ENCODE measurements around the gene SPIB.

SPIB gene

DNA sequence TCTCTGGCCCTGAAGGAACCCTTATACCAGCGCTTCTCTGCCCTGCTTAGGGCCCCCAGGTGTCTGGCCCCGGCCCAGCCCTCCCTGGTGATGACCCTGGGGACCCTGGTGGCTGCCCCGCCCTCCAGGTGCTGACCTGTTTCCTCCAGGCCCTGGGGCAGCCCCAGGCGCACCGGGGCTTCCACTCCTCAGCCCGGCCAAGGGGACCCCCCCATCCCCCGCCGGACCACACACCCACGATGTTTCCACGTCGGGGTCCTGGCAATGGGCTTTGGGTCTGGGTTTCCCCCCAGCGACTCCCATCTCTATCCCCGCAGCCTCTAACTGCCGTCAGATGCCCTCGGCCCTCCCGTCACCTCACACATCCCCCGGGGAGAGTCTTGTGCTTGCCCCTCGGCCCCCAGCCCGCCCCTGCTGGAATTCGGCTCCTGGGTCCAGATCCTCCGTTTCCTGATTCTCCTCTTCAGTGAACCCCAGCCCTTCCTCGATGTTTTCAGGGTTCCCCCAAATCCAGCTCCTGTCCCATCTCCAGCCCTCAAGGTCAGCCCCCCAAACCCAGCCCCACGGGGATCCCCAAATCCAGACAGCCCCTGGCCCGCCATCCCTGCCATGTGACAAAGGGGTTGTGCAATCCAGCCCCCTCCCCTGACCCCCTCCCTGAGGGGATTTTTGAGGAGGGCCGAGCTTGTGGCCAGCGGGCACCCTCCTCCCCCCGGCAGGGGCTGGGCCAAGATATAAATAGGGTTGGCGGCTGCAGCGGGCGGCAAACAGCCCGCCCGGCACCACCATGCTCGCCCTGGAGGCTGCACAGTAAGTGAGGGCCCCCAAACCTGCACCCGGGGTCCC is at the start of gene SPIB:
Gene SPIB (plus strand): TSS at position 763 of the 846 bp plus-strand sequence. CDS start 25 bp downstream, at position 788.
- Histone ChIP-seq H3K9me2 (replicated peaks; ENCODE audit: low read depth, low read length) (no peaks in the 10 kb centered on the region), H4K20me1 (ENCODE audit: insufficient read depth, low read length, poor library complexity, severe bottlenecking) (no peaks in the 10 kb centered on the region), H3K4me2 (ENCODE audit: low read depth, low read length, poor library complexity, severe bottlenecking) (no peak within 1 kb of the TSS), H3K4me1 (ENCODE audit: insufficient read depth, low read length, poor library complexity, severe bottlenecking) (no peaks in the 10 kb centered on the region), H3F3A (ENCODE audit: low read depth) (no peaks in the 10 kb centered on the region), H3K4me3 (ENCODE audit: low read length, poor library complexity, severe bottlenecking) (no peak within 1 kb of the TSS), H3K27me3 (ENCODE audit: insufficient read depth, low read length, poor library complexity, severe bottlenecking) (no peaks in the 10 kb centered on the region), H3K79me2 (ENCODE audit: insufficient read depth, low read length) (no peaks in the 10 kb centered on the region), H3K36me3 (ENCODE audit: insufficient read depth, low read length) (no peaks in the 10 kb centered on the region), H2AFZ (ENCODE audit: low read length) (no peak within 1 kb of the TSS), H3K9me3 (ENCODE audit: insufficient read depth, low read depth, low read length) (no peaks in the 10 kb centered on the region), H3K9ac (ENCODE audit: low read depth, low read length, poor library complexity, severe bottlenecking) (no peak within 1 kb of the TSS)
- TF ChIP-seq CTCF (conservative IDR thresholded peaks at IDR 0.05; ENCODE audit: low read length) (no peak), EZH2phosphoT487 (IDR thresholded peaks at IDR 0.05; ENCODE audit: borderline replicate concordance) (no peak)

- TF ChIP-seq EZH2phosphoT487 (IDR thresholded peaks at IDR 0.05; ENCODE audit: borderline replicate concordance) = no peak
- H2AFZ ChIP-seq (ENCODE audit: low read length) = no peak overlapping the region
- H3K9ac ChIP-seq (ENCODE audit: low read depth, low read length, poor library complexity, severe bottlenecking) = no peak overlapping the region
- H4K20me1 ChIP-seq (ENCODE audit: insufficient read depth, low read length, poor library complexity, severe bottlenecking) = peaks cover 1% of the 10 kb centered on the region
- H3F3A ChIP-seq (ENCODE audit: low read depth) = no peaks in the 10 kb centered on the region
- H3K4me2 ChIP-seq (ENCODE audit: low read depth, low read length, poor library complexity, severe bottlenecking) = no peak overlapping the region
- H3K4me3 ChIP-seq (ENCODE audit: low read length, poor library complexity, severe bottlenecking) = no peak overlapping the region
- H3K9me3 ChIP-seq (ENCODE audit: insufficient read depth, low read depth, low read length) = no peaks in the 10 kb centered on the region
- no peaks in the 10 kb centered on the region for H3K36me3 ChIP-seq (ENCODE audit: insufficient read depth, low read length)
- H3K27me3 ChIP-seq (ENCODE audit: insufficient read depth, low read length, poor library complexity, severe bottlenecking) = no peaks in the 10 kb centered on the region
- no peaks in the 10 kb centered on the region for H3K9me2 ChIP-seq (replicated peaks; ENCODE audit: low read depth, low read length)
- H3K79me2 ChIP-seq (ENCODE audit: insufficient read depth, low read length) = no peaks in the 10 kb centered on the region; the same call in 1 of the 2 replicates
- peaks cover 3% of the 10 kb centered on the region for H3K4me1 ChIP-seq (ENCODE audit: insufficient read depth, low read length, poor library complexity, severe bottlenecking)
These were observed 46.7 kb upstream of the SPIB start for GRCh38 chr19:50371914-50372475.

GRCh38 chr19:50376166-50377050 is 42.3 kb upstream of the SPIB start, which contains the start of gene NR1H2:
NR1H2 (plus strand) TSS chr19:50376457; CDS start chr19:50377606, 1,149 bp downstream.
- H3K79me2 ChIP-seq (ENCODE audit: insufficient read depth, low read length) = peaks cover 13% of the 10 kb centered on the region; the same call in 1 of the 2 replicates
- H3K4me1 ChIP-seq (ENCODE audit: insufficient read depth, low read length, poor library complexity, severe bottlenecking) = peaks cover 10% of the 10 kb centered on the region
- TF ChIP-seq EZH2phosphoT487 (IDR thresholded peaks at IDR 0.05; ENCODE audit: borderline replicate concordance) (no peak), CTCF (conservative IDR thresholded peaks at IDR 0.05; ENCODE audit: low read length) (no peak)
- no peaks in the 10 kb centered on the region for H3K9me3 ChIP-seq (ENCODE audit: insufficient read depth, low read depth, low read length)
- H3F3A ChIP-seq (ENCODE audit: low read depth) = no peaks in the 10 kb centered on the region
- H3K4me3 ChIP-seq (ENCODE audit: low read length, poor library complexity, severe bottlenecking) = peak within 1 kb of the TSS; percentile 95
- H3K4me2 ChIP-seq (ENCODE audit: low read depth, low read length, poor library complexity, severe bottlenecking) = peak within 1 kb of the TSS; percentile 61
- H3K36me3 ChIP-seq (ENCODE audit: insufficient read depth, low read length) = peaks cover 24% of the 10 kb centered on the region; the same call in 1 of the 2 replicates
- peaks cover 18% of the 10 kb centered on the region for H4K20me1 ChIP-seq (ENCODE audit: insufficient read depth, low read length, poor library complexity, severe bottlenecking)
- H2AFZ ChIP-seq (ENCODE audit: low read length) = peak within 1 kb of the TSS; percentile 93
- H3K27me3 ChIP-seq (ENCODE audit: insufficient read depth, low read length, poor library complexity, severe bottlenecking) = no peaks in the 10 kb centered on the region
- peak within 1 kb of the TSS; percentile 86 for H3K9ac ChIP-seq (ENCODE audit: low read depth, low read length, poor library complexity, severe bottlenecking)
- no peaks in the 10 kb centered on the region for H3K9me2 ChIP-seq (replicated peaks; ENCODE audit: low read depth, low read length)

All from Loucy (cell line).